Measurements from ENCODE around the gene TMEM79.

GRCh38 chr1:156257711-156258110 is 26.4 kb upstream of the TMEM79 start:
- TF ChIP-seq POLR2AphosphoS5 (IDR thresholded peaks at IDR 0.05) (no peak), EP300 (IDR thresholded peaks at IDR 0.05; ENCODE audit: low read depth) (no peak), POLR2A (IDR thresholded peaks at IDR 0.05) (no peak)
- TF ChIP-seq, protein P1, sequence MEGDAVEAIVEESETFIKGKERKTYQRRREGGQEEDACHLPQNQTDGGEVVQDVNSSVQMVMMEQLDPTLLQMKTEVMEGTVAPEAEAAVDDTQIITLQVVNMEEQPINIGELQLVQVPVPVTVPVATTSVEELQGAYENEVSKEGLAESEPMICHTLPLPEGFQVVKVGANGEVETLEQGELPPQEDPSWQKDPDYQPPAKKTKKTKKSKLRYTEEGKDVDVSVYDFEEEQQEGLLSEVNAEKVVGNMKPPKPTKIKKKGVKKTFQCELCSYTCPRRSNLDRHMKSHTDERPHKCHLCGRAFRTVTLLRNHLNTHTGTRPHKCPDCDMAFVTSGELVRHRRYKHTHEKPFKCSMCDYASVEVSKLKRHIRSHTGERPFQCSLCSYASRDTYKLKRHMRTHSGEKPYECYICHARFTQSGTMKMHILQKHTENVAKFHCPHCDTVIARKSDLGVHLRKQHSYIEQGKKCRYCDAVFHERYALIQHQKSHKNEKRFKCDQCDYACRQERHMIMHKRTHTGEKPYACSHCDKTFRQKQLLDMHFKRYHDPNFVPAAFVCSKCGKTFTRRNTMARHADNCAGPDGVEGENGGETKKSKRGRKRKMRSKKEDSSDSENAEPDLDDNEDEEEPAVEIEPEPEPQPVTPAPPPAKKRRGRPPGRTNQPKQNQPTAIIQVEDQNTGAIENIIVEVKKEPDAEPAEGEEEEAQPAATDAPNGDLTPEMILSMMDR (IDR thresholded peaks at IDR 0.05), result no peak
